GM18870 (cell line): Measurements from ENCODE around the gene TMED9.

ENCODE experiments used
- ATAC-seq: cut with Tn5 transposase; IDR thresholded peaks from one replicate; pipeline ENCODE4 v1.9.1; 2021; ENCODE audit warnings: moderate library complexity; ENCODE audit not compliant: unreplicated experiment

Gene TMED9

GRCh38 chr5:177576169-177576568, 15.8 kb upstream of the TMED9 start:
- ATAC-seq = no peak

- no peak for ATAC-seq
These were observed 13.7 kb upstream of the TMED9 start for GRCh38 chr5:177578316-177578715.

- no peak for ATAC-seq
These were observed 3.5 kb upstream of the TMED9 start for GRCh38 chr5:177588413-177588909.

GRCh38 chr5:177590406-177590805, 1.6 kb upstream of the TMED9 start:
- no peak for ATAC-seq

GRCh38 chr5:177591690-177592009, 353 bp upstream of the TMED9 start:
- ATAC-seq = no peak

GRCh38 chr5:177592905-177593304, 902 bp downstream of the TMED9 start:
- ATAC-seq = no peak

GRCh38 chr5:177593511-177593910, 1.5 kb downstream of the TMED9 start:
- no peak for ATAC-seq

GRCh38 chr5:177594071-177594470, 2.1 kb downstream of the TMED9 start:
- no peak for ATAC-seq

GRCh38 chr5:177595026-177595585, 3.1 kb downstream of the TMED9 start:
- ATAC-seq = no peak

GRCh38 chr5:177595991-177596774, 4.2 kb downstream of the TMED9 start:
- no peak for ATAC-seq

- ATAC-seq = no peak
These were observed 4.8 kb downstream of the TMED9 start for GRCh38 chr5:177596775-177597238.

- no peak for ATAC-seq
These were observed 6.5 kb downstream of the TMED9 start for GRCh38 chr5:177598477-177598876.

GRCh38 chr5:177599731-177600507, 7.9 kb downstream of the TMED9 start, which contains the start of gene B4GALT7:
TSS of gene B4GALT7 (plus strand) at chr5:177600132. CDS start at chr5:177600211, 79 bp downstream.
- ATAC-seq = peak; percentile 50

- peak; percentile 20 for ATAC-seq
These were observed 8.6 kb downstream of the TMED9 start for GRCh38 chr5:177600508-177601018.

GRCh38 chr5:177601126-177601525, 9.1 kb downstream of the TMED9 start:
- no peak for ATAC-seq

- ATAC-seq = no peak
These were observed 9.8 kb downstream of the TMED9 start for GRCh38 chr5:177601577-177602457.

GRCh38 chr5:177602458-177602830, 10.4 kb downstream of the TMED9 start:
- no peak for ATAC-seq

GRCh38 chr5:177603631-177604030, 11.6 kb downstream of the TMED9 start:
- no peak for ATAC-seq

- ATAC-seq = no peak
These were observed 12.1 kb downstream of the TMED9 start for GRCh38 chr5:177604116-177604521.

GRCh38 chr5:177604656-177605055, 12.7 kb downstream of the TMED9 start:
- no peak for ATAC-seq
